GM21786 (cell line): Measurements from ENCODE around the gene APEH.
A peak's percentile ranks its signal among the peaks of the same experiment; 100 is the strongest.

Experiments used
- ATAC-seq: cut with Tn5 transposase; IDR thresholded peaks from one replicate; pipeline ENCODE4 v1.9.1; 2021; ENCODE audit not compliant: unreplicated experiment

APEH gene

GRCh38 chr3:49711489-49711888 lies 37.3 kb downstream of the APEH start:
- no peak for ATAC-seq

- ATAC-seq, result no peak
These were observed 38.0 kb downstream of the APEH start for GRCh38 chr3:49712166-49712565.

- no peak for ATAC-seq
These were observed 38.6 kb downstream of the APEH start for GRCh38 chr3:49712631-49713317.

- ATAC-seq, result no peak
These were observed 39.4 kb downstream of the APEH start for GRCh38 chr3:49713336-49714105.

- no peak for ATAC-seq
These were observed 40.8 kb downstream of the APEH start for GRCh38 chr3:49714728-49715550.

- ATAC-seq, result no peak
These were observed 41.5 kb downstream of the APEH start for GRCh38 chr3:49715611-49716121.

GRCh38 chr3:49716169-49716568 lies 42.0 kb downstream of the APEH start:
- no peak for ATAC-seq

GRCh38 chr3:49716691-49717210 lies 42.6 kb downstream of the APEH start:
- ATAC-seq, result no peak

GRCh38 chr3:49717211-49717958 lies 43.2 kb downstream of the APEH start:
- ATAC-seq, result no peak

GRCh38 chr3:49717959-49718857 lies 44.1 kb downstream of the APEH start:
- no peak for ATAC-seq

- ATAC-seq, result no peak
These were observed 44.7 kb downstream of the APEH start for GRCh38 chr3:49718858-49719213.

- peak; percentile 53 for ATAC-seq
These were observed 45.2 kb downstream of the APEH start, which contains the start of gene AMIGO3 for GRCh38 chr3:49719214-49719884. Gene AMIGO3, minus strand, starts transcription at chr3:49719684. Its CDS starts 219 bp downstream, at chr3:49719465.

- ATAC-seq, result no peak
These were observed 46.9 kb downstream of the APEH start for GRCh38 chr3:49720855-49721595.

GRCh38 chr3:49721596-49721895 lies 47.4 kb downstream of the APEH start:
- no peak for ATAC-seq

- ATAC-seq, result no peak
These were observed 48.0 kb downstream of the APEH start for GRCh38 chr3:49721896-49722781.

- no peak for ATAC-seq
These were observed 48.7 kb downstream of the APEH start for GRCh38 chr3:49722896-49723295.

GRCh38 chr3:49723296-49723627 lies 49.1 kb downstream of the APEH start:
- ATAC-seq, result no peak
